HTERT RPE-1 (cell line): Measurements from ENCODE around the gene MACC1.
"Not testable (repeated sequence)": the region's sequence is repeated elsewhere in the genome, so short reads cannot be mapped to it uniquely, and the experiment has no call there.

ENCODE experiments used
- in situ Hi-C: fragments of 300-500 bp; cut with MboI; formaldehyde crosslinking; loops from 4 replicates; pipeline ENCODE4 v1.14.3; 2020; ENCODE audit warnings: low sequenced_read_pairs

MACC1 gene

GRCh38 chr7:20133803-20134202 is 83.4 kb downstream of the MACC1 start:
- in situ Hi-C loops: no loop called here

GRCh38 chr7:20132585-20132984 is 84.6 kb downstream of the MACC1 start:
- in situ Hi-C loops: no loop called here

- in situ Hi-C loops: no loop called here
These were observed 85.4 kb downstream of the MACC1 start for GRCh38 chr7:20131776-20132175.

DNA sequence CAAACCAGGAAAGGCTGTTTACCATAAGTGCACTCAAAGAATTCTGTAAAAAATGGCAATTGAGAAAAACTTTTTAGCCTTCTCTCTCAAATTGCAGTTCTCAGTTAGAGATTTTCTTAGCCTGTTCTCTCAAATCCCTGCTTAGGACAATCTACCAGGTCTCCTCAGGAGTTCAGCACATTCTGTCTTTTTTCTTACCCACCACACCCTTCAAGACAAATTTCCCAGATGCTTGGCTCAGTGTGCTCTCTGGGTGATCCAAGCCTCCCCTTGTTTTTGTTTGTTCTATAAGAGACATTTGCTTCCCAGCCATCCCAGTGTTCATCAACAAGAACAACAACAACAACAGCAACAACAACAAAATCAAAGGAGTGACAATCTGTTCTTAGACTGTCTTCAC is 87.3 kb downstream of the MACC1 start:
- in situ Hi-C loops: no loop called here

DNA sequence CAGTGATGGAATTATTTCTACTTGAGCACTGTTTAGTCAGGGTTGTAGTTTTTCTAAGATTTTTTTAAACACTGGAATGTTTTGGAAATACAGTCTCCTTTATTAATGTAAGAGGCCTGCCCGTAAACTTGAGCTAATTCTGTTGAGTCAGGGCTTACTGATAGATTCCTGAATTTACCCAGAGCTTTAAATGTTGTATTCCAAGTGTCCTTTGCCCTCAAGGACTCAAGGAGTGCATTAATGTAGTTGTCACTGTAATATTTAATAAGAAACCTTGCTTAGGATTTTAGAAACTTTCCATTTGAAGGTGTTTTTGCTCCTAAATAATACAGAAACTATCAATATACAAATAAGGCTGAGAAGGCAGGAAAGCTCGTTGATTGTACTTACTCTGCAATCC is 89.2 kb downstream of the MACC1 start:
- in situ Hi-C loops: no loop called here

DNA sequence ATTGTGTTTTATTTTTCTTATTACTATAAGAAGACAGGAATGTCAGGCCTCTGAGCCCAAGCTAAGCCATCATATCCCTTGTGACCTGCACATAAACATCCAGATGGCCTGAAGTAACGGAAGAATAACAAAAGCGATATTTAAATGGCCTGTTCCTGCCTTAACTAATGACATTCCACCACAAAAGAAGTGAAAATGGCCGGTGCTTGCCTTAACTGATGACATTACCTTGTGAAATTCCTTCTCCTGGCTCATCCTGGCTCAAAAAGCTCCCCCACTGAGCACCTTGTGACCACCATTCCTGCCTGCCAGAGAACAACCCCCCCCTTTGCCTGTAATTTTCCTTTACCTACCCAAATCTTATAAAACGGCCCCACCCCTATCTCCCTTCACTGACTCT is 91.1 kb downstream of the MACC1 start:
- in situ Hi-C loops: not testable (repeated sequence)

- in situ Hi-C loops: not testable (repeated sequence)
These were observed 93.1 kb downstream of the MACC1 start for GRCh38 chr7:20124087-20124486.

DNA sequence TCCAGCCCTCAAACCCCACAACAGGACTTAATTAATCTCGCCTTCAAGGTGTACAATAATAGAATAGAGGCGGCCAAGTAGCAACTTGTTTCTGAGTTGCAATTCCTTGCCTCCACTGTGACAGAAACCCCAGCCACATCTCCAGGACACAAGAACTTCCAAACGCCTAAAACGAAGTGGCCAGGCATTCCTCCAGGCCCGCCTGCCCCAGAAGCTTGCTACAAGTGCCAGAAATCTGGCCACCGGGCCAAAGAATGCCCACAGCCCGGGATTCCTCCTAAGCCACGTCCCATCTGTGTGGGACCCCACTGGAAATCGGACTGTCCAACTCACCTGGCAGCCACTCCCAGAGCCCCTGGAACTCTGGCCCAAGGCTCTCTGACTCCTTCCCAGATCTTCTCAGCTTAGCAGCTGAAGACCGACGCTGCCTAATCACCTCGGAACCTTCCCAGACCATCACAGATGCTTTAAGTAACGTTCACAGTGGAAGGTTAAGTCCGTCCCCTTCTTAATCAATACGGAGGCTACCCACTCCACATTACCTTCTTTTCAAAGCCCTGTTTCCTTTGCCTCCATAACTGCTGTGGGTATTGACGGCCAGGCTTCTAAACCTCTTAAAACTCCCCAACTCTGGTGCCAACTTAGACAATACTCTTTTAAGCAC is 94.4 kb downstream of the MACC1 start:
- in situ Hi-C loops: not testable (repeated sequence)

GRCh38 chr7:20122073-20122472 is 95.1 kb downstream of the MACC1 start:
- in situ Hi-C loops: no loop called here

DNA sequence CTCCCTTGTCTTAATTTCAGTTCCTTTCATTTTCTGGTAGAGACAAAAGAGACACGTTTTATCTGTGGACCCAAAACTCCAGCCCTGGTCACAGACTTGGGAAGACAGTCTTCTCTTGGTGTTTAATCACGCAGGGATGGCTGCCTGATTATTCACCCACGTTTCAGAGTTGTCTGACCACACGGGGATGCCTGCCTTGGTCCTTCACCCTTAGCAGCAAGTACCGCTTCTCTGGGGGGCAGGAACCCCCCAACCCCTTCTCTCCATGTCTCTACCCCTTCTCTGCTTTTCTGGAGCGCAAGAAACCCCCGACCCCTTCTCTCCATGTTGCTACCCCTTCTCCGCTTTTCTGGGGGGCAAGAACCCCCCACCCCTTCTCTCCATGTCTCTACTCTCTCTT is 95.8 kb downstream of the MACC1 start:
- in situ Hi-C loops: no loop called here

GRCh38 chr7:20120611-20121168 is 96.5 kb downstream of the MACC1 start:
- in situ Hi-C loops: not testable (repeated sequence)

GRCh38 chr7:20116869-20117268 is 100.3 kb downstream of the MACC1 start:
- in situ Hi-C loops: no loop called here

- in situ Hi-C loops: no loop called here
These were observed 102.7 kb downstream of the MACC1 start for GRCh38 chr7:20114468-20114867.

GRCh38 chr7:20113427-20114027 is 103.7 kb downstream of the MACC1 start:
- in situ Hi-C loops: no loop called here

DNA sequence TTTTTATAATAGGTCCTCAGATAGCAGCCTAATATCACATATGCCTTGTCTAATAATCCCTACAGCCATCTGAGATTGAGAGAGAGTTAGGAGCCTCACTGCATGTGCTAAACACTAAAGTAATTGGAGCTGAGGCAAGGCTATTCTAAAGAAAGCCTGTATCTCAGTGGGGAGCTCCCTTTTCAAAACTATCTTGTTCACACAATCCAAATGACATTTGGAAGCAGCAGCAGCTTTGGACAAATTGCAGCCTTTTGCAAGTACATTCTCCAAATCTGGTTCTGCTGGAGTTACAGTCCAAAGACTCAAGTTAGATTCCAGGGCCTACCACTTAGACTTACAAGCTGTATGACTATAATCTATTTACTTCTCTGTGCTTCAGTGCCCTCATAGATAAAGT is 104.5 kb downstream of the MACC1 start:
- in situ Hi-C loops: no loop called here

- in situ Hi-C loops: no loop called here
These were observed 105.2 kb downstream of the MACC1 start for GRCh38 chr7:20111821-20112542.

DNA sequence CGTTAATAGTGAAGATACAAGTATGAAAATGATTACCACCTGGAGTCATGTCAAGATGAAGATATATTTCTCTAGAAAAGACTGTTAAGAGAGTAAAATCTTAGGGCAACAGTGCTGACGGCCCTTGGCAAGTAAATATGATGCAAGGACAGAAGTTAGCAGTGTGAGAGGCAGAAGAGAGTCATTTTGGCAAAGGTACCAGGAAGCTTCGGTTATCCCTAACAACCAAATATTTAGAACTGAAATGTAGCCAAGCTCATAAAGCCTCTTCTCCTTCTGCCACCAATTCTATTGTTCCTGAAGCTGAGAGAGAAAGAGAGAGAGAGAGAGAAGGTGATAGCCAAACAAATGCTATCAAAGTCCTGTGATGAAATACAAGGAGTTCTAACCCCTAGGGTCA is 109.6 kb downstream of the MACC1 start:
- in situ Hi-C loops: no loop called here

DNA sequence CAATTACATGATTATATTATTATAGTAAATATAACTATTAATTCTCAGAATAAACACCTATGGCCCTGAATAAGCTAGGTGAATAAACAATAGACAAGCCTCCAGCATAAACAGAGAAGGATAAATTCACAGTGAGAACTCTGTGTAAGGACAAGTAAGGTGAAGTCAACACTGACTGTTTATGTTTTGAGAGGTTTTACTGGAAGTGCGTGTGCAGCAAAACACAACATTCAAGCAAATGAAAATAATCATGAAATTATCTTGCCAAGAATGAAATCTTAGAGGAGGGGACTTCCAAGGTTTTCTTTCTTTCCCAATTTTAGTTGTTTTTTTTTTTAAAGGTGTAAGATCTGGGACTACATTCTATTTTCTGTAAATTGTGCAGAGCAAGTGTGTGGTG is 112.5 kb downstream of the MACC1 start:
- in situ Hi-C loops: no loop called here

DNA sequence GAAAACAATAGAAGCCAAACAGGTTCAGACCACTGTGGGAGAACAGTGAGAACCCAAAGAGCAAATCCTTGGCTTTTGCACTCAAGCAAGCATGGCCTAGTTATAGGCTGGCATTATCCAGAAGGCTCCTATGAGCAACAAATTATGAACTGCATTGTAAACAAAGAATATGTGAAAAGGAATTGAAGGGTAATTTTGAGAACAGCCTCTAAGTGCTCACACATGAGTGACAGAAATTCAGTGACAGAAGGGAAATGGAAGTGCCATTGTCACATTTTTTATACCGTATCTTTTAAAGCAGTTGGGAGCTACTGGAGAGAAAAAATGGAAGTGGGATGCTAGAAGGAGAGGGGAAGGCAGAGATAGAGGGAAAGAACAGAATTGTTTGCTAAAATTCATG is 114.2 kb downstream of the MACC1 start:
- in situ Hi-C loops: no loop called here

- in situ Hi-C loops: no loop called here
These were observed 121.3 kb downstream of the MACC1 start for GRCh38 chr7:20095862-20096261.

DNA sequence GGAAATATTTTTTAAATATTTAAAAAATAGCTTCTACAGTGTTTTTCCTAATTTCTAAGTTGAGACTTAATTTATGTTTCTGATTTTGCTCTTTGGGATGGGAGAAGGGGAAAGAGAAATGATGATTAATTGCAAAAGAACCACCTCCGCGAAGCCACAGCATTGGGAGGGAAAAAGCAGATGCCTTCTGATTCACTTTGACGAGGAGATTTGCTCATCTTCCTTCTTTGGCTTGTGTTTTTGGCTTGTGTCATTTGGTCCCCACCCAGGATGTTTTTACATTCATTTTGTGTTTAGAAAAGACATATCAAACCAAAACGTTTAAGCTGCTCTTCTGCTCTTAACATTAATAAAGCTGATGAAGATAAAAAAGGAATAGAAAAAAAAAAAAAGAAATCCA is 121.7 kb downstream of the MACC1 start:
- in situ Hi-C loops: no loop called here

DNA sequence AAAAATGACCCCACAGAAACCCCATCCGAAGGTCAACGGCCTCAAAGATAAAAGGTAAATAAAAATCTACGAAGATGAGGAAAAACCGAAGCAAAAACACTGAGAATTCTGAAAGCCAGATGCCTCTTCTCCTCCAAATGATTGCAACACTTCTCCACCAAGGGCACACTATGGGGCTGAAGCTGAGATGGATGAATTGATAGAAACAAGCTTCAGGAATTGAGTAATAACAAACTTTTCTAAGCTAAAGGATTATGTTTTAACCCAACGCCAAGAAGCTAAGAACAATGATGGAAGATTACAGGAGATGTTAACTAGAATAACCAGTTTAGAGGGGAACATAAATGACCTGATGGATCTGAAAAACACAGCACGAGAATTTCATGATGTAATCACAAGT is 127.8 kb downstream of the MACC1 start:
- in situ Hi-C loops: no loop called here
